Ascending aorta (tissue), 2 donors: ENCODE data around the gene MCF2L. TPM values are rescaled to one million over a fixed set of nuclear protein-coding genes. Genes with fewer than 3 reads are reported as not detected.

Experiments
- DNase-seq, 2 donors: peaks; one replicate each; pipeline ENCODE4 v3.0.0-alpha.2; 2019; ENCODE audit warnings: low spot score in 2 of 2
- H3K27ac ChIP-seq, 2 donors: fragments of 200-600 bp; sonication (generic); one replicate each; pipeline ENCODE4 v1.5.1; 2016 to 2017; ENCODE audit warnings: mild to moderate bottlenecking in 1 of 2
- H3K27me3 ChIP-seq: fragments of 200-600 bp; sonication (generic); one replicate; pipeline ENCODE4 v1.5.1; 2017
- H3K36me3 ChIP-seq, 2 donors: fragments of 200-600 bp; sonication (generic); one replicate each; pipeline ENCODE4 v1.5.1; 2016
- H3K4me1 ChIP-seq, 2 donors: fragments of 200-600 bp; sonication (generic); one replicate each; pipeline ENCODE4 v1.5.1; 2016 to 2017; ENCODE audit warnings: mild to moderate bottlenecking in 1 of 2
- H3K4me3 ChIP-seq, 2 donors: fragments of 200-600 bp; sonication (generic); one replicate each; pipeline ENCODE4 v1.5.1; 2016 to 2017; ENCODE audit warnings: mild to moderate bottlenecking in 1 of 2
- H3K9me3 ChIP-seq, 2 donors: fragments of 200-600 bp; sonication (generic); one replicate each; pipeline ENCODE4 v1.5.1; 2016
- CTCF ChIP-seq, 3 experiments: fragments of 200-600 bp in 2 of 3; fragments of 450-650 bp in 1 of 3; sonication (generic) in 2 of 3; IDR thresholded peaks; one replicate each; pipeline ENCODE4 v1.5.1; 2016 to 2019; ENCODE audit warnings: antibody characterized with exemption in 3 of 3, mild to moderate bottlenecking in 1 of 3, moderate library complexity in 1 of 3
- intact Hi-C: fragments of 100-400 bp; cut with DNase I; formaldehyde crosslinking; loops from one replicate; pipeline ENCODE4 v1.15.1; 2023
- total RNA-seq: library from RNA; depleted of rRNA; stranded (reverse); fragments of >200 nt; gene quantifications from one replicate; pipeline ENCODE4 v1.1.0, GENCODE V29; 2016

MCF2L gene
- total RNA-seq, 1 donor from 2014 or later = 112 TPM

DNA sequence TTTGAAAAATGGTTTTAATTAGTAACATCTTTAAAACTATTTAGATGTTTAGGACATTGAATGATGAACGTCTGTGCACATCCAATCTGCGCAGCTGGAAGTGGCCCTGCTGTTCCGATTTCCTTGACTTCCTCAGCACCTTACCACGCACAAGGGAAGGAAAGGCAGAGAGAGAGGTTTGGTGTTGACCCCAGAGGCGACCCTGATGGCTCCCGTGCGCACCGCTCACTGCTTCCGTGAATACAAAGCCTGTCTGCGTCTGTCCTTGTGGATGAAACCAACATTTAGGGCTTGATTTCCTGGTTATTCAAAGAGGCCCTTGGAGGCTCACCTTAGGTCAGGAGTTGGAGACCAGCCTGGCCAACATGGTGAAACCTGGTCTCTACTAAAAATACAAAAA lies 8.5 kb downstream of the MCF2L start:
- H3K4me3 ChIP-seq = no peak overlapping the region
- TF ChIP-seq CTCF (IDR thresholded peaks at IDR 0.05) = no peak
- intact Hi-C loops = no loop called here
- H3K27ac ChIP-seq = no peak overlapping the region
- DNase-seq = no peak
- H3K4me1 ChIP-seq = no peaks in the 10 kb centered on the region
- no peaks in the 10 kb centered on the region for H3K27me3 ChIP-seq
- no peaks in the 10 kb centered on the region for H3K36me3 ChIP-seq
- no peaks in the 10 kb centered on the region for H3K9me3 ChIP-seq

DNA sequence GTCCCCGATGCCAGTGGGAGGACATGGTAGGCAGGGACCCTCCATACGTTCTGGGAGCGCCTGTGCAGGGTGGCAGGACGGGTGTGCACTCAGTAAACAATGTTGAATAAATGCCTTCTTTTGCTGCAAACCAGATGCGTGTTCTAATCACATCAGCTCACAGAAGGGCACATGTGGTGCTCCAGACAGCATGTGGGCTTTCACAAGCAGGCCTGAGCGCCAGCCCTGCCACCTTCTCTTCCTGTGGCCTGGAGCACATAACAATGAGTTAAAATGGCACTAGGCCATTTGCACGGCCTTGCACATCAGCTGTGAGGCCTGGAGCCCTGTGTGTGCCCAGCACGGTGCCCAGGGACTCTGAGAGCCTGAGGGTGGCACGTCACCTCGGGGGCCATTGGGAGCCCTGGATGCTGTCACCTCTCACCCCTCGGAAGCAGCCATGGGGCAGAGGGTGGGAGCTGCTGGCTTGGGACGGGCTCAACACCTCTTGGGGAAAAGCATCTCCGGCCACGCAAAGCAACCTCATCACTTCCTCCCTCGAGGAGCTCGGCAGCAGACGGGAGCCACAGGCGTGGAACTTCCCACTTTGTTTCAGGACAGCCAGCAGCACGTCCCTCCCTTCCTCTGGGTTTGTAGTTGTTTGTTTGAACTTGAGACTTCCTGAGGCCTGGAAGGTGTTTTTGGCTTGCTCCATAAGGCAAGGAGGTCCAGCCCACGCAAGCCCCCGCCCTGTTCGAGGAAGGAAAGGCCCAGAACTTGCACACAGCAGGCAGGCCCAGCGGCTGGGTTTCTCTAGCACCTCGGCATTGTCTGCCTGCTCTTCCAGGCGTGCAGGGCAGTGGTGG lies 9.8 kb downstream of the MCF2L start:
- no peak for DNase-seq
- H3K4me1 ChIP-seq = no peaks in the 10 kb centered on the region
- no peak for TF ChIP-seq CTCF (IDR thresholded peaks at IDR 0.05)
- peak overlapping the region in 1 of 2 donors; percentile 11 for H3K27ac ChIP-seq
- H3K36me3 ChIP-seq = no peaks in the 10 kb centered on the region
- H3K4me3 ChIP-seq = no peak overlapping the region
- H3K9me3 ChIP-seq = no peaks in the 10 kb centered on the region
- H3K27me3 ChIP-seq = no peaks in the 10 kb centered on the region
- intact Hi-C loops = no loop called here

- no peaks in the 10 kb centered on the region for H3K27me3 ChIP-seq
- peak overlapping the region in 1 of 2 donors; percentile 11 for H3K27ac ChIP-seq
- H3K36me3 ChIP-seq = no peaks in the 10 kb centered on the region
- no peaks in the 10 kb centered on the region for H3K9me3 ChIP-seq
- H3K4me1 ChIP-seq = no peaks in the 10 kb centered on the region
- no peak for TF ChIP-seq CTCF (IDR thresholded peaks at IDR 0.05)
- peak overlapping the region in 1 of 2 donors; percentile 18 for H3K4me3 ChIP-seq
- intact Hi-C loops = no loop called here
- DNase-seq = no peak
Measured at GRCh38 chr13:112979406-112979902, 10.4 kb downstream of the MCF2L start.

- Histone ChIP-seq H3K36me3 (no peaks in the 10 kb centered on the region), H3K27ac (no peak overlapping the region), H3K9me3 (no peaks in the 10 kb centered on the region), H3K4me3 (peak overlapping the region in 1 of 2 donors; percentile 18), H3K4me1 (no peaks in the 10 kb centered on the region), H3K27me3 (no peaks in the 10 kb centered on the region)
- no peak for TF ChIP-seq CTCF (IDR thresholded peaks at IDR 0.05)
- intact Hi-C loops = no loop called here
- no peak for DNase-seq
Measured at GRCh38 chr13:112980434-112980833, 11.4 kb downstream of the MCF2L start.

- Histone ChIP-seq H3K27me3 (no peaks in the 10 kb centered on the region), H3K27ac (no peak overlapping the region), H3K36me3 (no peaks in the 10 kb centered on the region), H3K4me3 (no peak overlapping the region), H3K9me3 (no peaks in the 10 kb centered on the region), H3K4me1 (no peaks in the 10 kb centered on the region)
- intact Hi-C loops = no loop called here
- DNase-seq = no peak
- TF ChIP-seq CTCF (IDR thresholded peaks at IDR 0.05) = no peak
Measured at GRCh38 chr13:112981451-112981850, 12.4 kb downstream of the MCF2L start.
